ENCODE measurements around the gene ATG9A. TPM values are rescaled to one million over a fixed set of nuclear protein-coding genes. Genes with fewer than 3 reads are reported as not detected.
A peak's percentile ranks its signal among the peaks of the same experiment; 100 is the strongest.

ATG9A gene
- total RNA-seq, 1 experiment from 2014 or later = 42.9 TPM

DNA sequence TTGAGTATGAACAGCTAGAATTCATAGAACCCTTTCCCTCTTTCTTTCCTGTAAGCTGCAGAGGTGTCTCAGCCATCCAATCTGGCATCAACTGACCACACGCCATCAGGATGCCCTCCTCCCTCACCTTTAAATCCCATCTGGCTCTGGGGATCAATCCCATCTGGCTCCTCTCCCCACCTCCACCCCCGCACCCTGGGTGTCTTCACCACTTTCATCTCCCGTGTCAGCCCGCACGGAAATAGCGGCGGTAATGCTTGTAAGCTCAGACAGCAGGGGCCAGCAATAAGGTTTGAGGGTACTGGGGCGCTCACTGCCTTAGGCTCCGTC is 23.1 kb upstream of the ATG9A start:
- DNase-seq (ENCODE audit: low spot score) (no peak), ATAC-seq (no peak)
- H3K27me3 Mint-ChIP-seq (ENCODE audit: low read depth) = peaks cover 57% of the 10 kb centered on the region
- peak overlapping the region; percentile 79 for H3K4me3 Mint-ChIP-seq
- ChIA-PET CTCF (interaction anchor here (0.7 to 4.7 kb wide), 7 partner anchors 25 to 257 kb away, joined by 3 to 33 read pairs (median 6); partner anchors contain the start of gene ABCB6), POLR2A (interaction anchor here (1.3 to 2.5 kb wide), 5 partner anchors 27 to 76 kb away, joined by 4 to 15 read pairs (median 9); partner anchors contain the start of genes ABCB6, CNPPD1, DNAJB2 and ZFAND2B)
- peak overlapping the region; percentile 41; the same call in 1 of the 2 replicates for H3K27ac Mint-ChIP-seq
- peaks cover 19% of the 10 kb centered on the region; the same call in 1 of the 2 replicates for H3K36me3 Mint-ChIP-seq
- H3K9me3 Mint-ChIP-seq = no peaks in the 10 kb centered on the region
- TF ChIP-seq CBFB (CRISPR knock-in tag; IDR thresholded peaks at IDR 0.05; ENCODE audit: low read depth) (no peak), RELA (CRISPR knock-in tag; IDR thresholded peaks at IDR 0.05; ENCODE audit: borderline replicate concordance) (no peak), ZNF219 (CRISPR knock-in tag; IDR thresholded peaks at IDR 0.05; ENCODE audit: borderline replicate concordance) (no peak), ZBTB21 (CRISPR knock-in tag; IDR thresholded peaks at IDR 0.05; ENCODE audit: borderline replicate concordance) (no peak), CDX4 (CRISPR knock-in tag; IDR thresholded peaks at IDR 0.05; ENCODE audit: borderline replicate concordance) (no peak), RORB (CRISPR knock-in tag; IDR thresholded peaks at IDR 0.05) (no peak), TP53 (CRISPR knock-in tag; IDR thresholded peaks at IDR 0.05) (no peak), FOXP1 (CRISPR knock-in tag; IDR thresholded peaks at IDR 0.05; ENCODE audit: borderline replicate concordance) (no peak), ERG (CRISPR knock-in tag; IDR thresholded peaks at IDR 0.05) (no peak), TEAD4 (CRISPR knock-in tag; IDR thresholded peaks at IDR 0.05) (no peak), NFYB (CRISPR knock-in tag; conservative IDR thresholded peaks at IDR 0.05; ENCODE audit: low read depth) (no peak), ARID4B (CRISPR knock-in tag; IDR thresholded peaks at IDR 0.05; ENCODE audit: borderline replicate concordance) (no peak), TEAD1 (CRISPR knock-in tag; IDR thresholded peaks at IDR 0.05) (no peak), NFE2L1 (CRISPR knock-in tag; IDR thresholded peaks at IDR 0.05) (no peak)
- TF ChIP-seq, protein P1, sequence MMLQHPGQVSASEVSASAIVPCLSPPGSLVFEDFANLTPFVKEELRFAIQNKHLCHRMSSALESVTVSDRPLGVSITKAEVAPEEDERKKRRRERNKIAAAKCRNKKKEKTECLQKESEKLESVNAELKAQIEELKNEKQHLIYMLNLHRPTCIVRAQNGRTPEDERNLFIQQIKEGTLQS (CRISPR knock-in tag; conservative IDR thresholded peaks at IDR 0.05) = no peak
- TF ChIP-seq, protein P2, sequence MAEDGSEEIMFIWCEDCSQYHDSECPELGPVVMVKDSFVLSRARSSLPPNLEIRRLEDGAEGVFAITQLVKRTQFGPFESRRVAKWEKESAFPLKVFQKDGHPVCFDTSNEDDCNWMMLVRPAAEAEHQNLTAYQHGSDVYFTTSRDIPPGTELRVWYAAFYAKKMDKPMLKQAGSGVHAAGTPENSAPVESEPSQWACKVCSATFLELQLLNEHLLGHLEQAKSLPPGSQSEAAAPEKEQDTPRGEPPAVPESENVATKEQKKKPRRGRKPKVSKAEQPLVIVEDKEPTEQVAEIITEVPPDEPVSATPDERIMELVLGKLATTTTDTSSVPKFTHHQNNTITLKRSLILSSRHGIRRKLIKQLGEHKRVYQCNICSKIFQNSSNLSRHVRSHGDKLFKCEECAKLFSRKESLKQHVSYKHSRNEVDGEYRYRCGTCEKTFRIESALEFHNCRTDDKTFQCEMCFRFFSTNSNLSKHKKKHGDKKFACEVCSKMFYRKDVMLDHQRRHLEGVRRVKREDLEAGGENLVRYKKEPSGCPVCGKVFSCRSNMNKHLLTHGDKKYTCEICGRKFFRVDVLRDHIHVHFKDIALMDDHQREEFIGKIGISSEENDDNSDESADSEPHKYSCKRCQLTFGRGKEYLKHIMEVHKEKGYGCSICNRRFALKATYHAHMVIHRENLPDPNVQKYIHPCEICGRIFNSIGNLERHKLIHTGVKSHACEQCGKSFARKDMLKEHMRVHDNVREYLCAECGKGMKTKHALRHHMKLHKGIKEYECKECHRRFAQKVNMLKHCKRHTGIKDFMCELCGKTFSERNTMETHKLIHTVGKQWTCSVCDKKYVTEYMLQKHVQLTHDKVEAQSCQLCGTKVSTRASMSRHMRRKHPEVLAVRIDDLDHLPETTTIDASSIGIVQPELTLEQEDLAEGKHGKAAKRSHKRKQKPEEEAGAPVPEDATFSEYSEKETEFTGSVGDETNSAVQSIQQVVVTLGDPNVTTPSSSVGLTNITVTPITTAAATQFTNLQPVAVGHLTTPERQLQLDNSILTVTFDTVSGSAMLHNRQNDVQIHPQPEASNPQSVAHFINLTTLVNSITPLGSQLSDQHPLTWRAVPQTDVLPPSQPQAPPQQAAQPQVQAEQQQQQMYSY (CRISPR knock-in tag; IDR thresholded peaks at IDR 0.05) = no peak
- TF ChIP-seq, protein P3, sequence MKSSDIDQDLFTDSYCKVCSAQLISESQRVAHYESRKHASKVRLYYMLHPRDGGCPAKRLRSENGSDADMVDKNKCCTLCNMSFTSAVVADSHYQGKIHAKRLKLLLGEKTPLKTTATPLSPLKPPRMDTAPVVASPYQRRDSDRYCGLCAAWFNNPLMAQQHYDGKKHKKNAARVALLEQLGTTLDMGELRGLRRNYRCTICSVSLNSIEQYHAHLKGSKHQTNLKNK (CRISPR knock-in tag; IDR thresholded peaks at IDR 0.05) = no peak
- TF ChIP-seq, protein P4, sequence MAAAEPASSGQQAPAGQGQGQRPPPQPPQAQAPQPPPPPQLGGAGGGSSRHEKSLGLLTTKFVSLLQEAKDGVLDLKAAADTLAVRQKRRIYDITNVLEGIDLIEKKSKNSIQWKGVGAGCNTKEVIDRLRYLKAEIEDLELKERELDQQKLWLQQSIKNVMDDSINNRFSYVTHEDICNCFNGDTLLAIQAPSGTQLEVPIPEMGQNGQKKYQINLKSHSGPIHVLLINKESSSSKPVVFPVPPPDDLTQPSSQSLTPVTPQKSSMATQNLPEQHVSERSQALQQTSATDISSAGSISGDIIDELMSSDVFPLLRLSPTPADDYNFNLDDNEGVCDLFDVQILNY (CRISPR knock-in tag; IDR thresholded peaks at IDR 0.05) = no peak
- H3K4me1 Mint-ChIP-seq = peaks cover 25% of the 10 kb centered on the region
